Nephron (organoid): ENCODE results near the gene FTSJ3.
A peak's percentile ranks its signal among the peaks of the same experiment; 100 is the strongest.

Experiments
- H3K27ac Mint-ChIP-seq, 3 experiments: 2 replicates each; pipeline ENCODE4 v1.8.0; 2020; ENCODE audit warnings: mixed read lengths in 3 of 3, mild to moderate bottlenecking in 2 of 3, moderate library complexity in 1 of 3
- H3K27me3 Mint-ChIP-seq: 2 replicates; pipeline ENCODE4 v1.8.0; 2021; ENCODE audit warnings: low read depth, mild to moderate bottlenecking, moderate library complexity, mixed read lengths
- H3K36me3 Mint-ChIP-seq: 2 replicates; pipeline ENCODE4 v1.8.0; 2020; ENCODE audit warnings: low read depth, mixed read lengths
- H3K4me1 Mint-ChIP-seq: 2 replicates; pipeline ENCODE4 v1.8.0; 2020; ENCODE audit warnings: mixed read lengths
- H3K4me3 Mint-ChIP-seq, 3 experiments: 2 replicates each; pipeline ENCODE4 v1.8.0; 2020; ENCODE audit warnings: mild to moderate bottlenecking in 3 of 3, mixed read lengths in 3 of 3, moderate library complexity in 2 of 3
- H3K9me3 Mint-ChIP-seq: 2 replicates; pipeline ENCODE4 v1.8.0; 2020; ENCODE audit warnings: mixed read lengths
- CTCF ChIP-seq, 3 experiments: fragments of 200-600 bp; sonication (generic); IDR thresholded peaks; one replicate each; pipeline ENCODE4 v1.5.0; 2021; ENCODE audit warnings: antibody characterized with exemption in 3 of 3; ENCODE audit not compliant: unreplicated experiment in 3 of 3

Gene FTSJ3

GRCh38 chr17:63837962-63838600 lies 10.6 kb upstream of the FTSJ3 start:
- no peaks in the 10 kb centered on the region for H3K27me3 Mint-ChIP-seq

GRCh38 chr17:63837480-63837879 lies 10.0 kb upstream of the FTSJ3 start:
- Mint-ChIP-seq H3K27me3 (no peaks in the 10 kb centered on the region), H3K27ac (no peak overlapping the region), H3K36me3 (peaks cover 35% of the 10 kb centered on the region), H3K4me1 (peaks cover 25% of the 10 kb centered on the region), H3K9me3 (no peaks in the 10 kb centered on the region), H3K4me3 (no peak overlapping the region)
- no peak for TF ChIP-seq CTCF (IDR thresholded peaks at IDR 0.05; ENCODE audit: unreplicated experiment in 3 of 3)

More at GRCh38 chr17:63837962-63838600, 10.6 kb upstream of the FTSJ3 start:
- H3K4me3 Mint-ChIP-seq = no peak overlapping the region
- H3K4me1 Mint-ChIP-seq = peaks cover 25% of the 10 kb centered on the region
- peak overlapping the region; percentile 92 to 95 (median 94) for H3K27ac Mint-ChIP-seq
- H3K36me3 Mint-ChIP-seq = peaks cover 34% of the 10 kb centered on the region
- TF ChIP-seq CTCF (IDR thresholded peaks at IDR 0.05; ENCODE audit: unreplicated experiment in 3 of 3) = no peak
- H3K9me3 Mint-ChIP-seq = no peaks in the 10 kb centered on the region

- Mint-ChIP-seq H3K4me3 (no peak overlapping the region), H3K27me3 (no peaks in the 10 kb centered on the region), H3K36me3 (peaks cover 41% of the 10 kb centered on the region), H3K9me3 (no peaks in the 10 kb centered on the region), H3K4me1 (peaks cover 25% of the 10 kb centered on the region), H3K27ac (peak overlapping the region in 1 of 3 experiments; percentile 51)
- no peak for TF ChIP-seq CTCF (IDR thresholded peaks at IDR 0.05; ENCODE audit: unreplicated experiment in 3 of 3)
Measured at GRCh38 chr17:63836811-63837210, 9.3 kb upstream of the FTSJ3 start.

- Mint-ChIP-seq H3K27ac (no peak overlapping the region), H3K4me3 (no peak overlapping the region), H3K4me1 (peaks cover 12% of the 10 kb centered on the region), H3K27me3 (no peaks in the 10 kb centered on the region), H3K9me3 (no peaks in the 10 kb centered on the region), H3K36me3 (peaks cover 57% of the 10 kb centered on the region)
- TF ChIP-seq CTCF (IDR thresholded peaks at IDR 0.05; ENCODE audit: unreplicated experiment in 3 of 3) = peak in 1 of 3 experiments; percentile 1
Measured at GRCh38 chr17:63835167-63835720, 7.8 kb upstream of the FTSJ3 start.

GRCh38 chr17:63834431-63835166 lies 7.1 kb upstream of the FTSJ3 start:
- no peaks in the 10 kb centered on the region for H3K27me3 Mint-ChIP-seq
- no peak overlapping the region for H3K27ac Mint-ChIP-seq
- H3K4me1 Mint-ChIP-seq = peaks cover 15% of the 10 kb centered on the region
- H3K4me3 Mint-ChIP-seq = no peak overlapping the region
- TF ChIP-seq CTCF (IDR thresholded peaks at IDR 0.05; ENCODE audit: unreplicated experiment in 3 of 3) = peak in 2 of 3 experiments; percentile 29 to 47
- peaks cover 63% of the 10 kb centered on the region for H3K36me3 Mint-ChIP-seq
- H3K9me3 Mint-ChIP-seq = no peaks in the 10 kb centered on the region
